NCI-H1694 (cell line): Measurements from ENCODE around the gene NTHL1.

Source experiments
- DNase-seq: peaks from one replicate; lab custom pipeline; 2025; lab: John Stamatoyannopoulos, UW

Gene NTHL1

GRCh38 chr16:2047330-2048115 is at the start of gene NTHL1, which contains the start of gene TSC2:
Gene NTHL1, minus strand, starts transcription at chr16:2047834. Its CDS starts 11 bp downstream, at chr16:2047823.
Gene TSC2, plus strand, starts transcription at chr16:2047985. Its CDS starts 631 bp downstream, at chr16:2048616.
- peak; percentile 63 for DNase-seq

- DNase-seq, result no peak
Observed at GRCh38 chr16:2096853-2097595, 49.4 kb upstream of the NTHL1 start.

DNA sequence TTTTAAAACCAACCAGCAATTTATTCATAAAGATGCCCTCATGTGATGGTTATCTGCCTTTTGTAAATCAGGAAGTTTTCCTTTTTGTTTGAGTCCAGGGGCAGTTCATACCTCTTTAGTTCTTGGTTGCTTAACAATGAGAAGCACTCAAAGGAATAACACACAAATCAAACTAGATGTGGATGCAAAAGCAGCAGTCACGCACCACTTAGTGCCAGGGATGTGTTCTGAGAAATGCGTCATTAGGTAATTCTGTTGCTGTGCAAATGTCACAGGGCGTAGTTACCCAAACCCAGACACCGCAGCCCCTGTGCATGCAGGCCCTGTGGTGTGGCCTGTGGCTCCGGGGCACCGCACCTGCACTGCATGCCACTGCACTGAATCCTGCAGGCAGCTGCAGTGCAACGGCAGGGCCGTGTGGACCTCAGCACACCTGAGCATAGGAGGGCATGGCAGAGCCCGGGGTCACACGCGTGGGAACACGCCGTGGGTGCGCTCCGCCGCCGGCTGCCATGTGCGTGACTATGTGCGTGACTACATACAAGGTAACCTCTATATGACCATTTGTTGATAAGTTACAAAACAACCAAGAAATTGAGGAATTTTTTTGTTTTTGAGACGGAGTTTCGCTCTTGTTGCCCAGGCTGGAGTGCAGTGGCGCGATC is 48.4 kb upstream of the NTHL1 start:
- DNase-seq, result no peak

- no peak for DNase-seq
Observed at GRCh38 chr16:2095315-2095853, 47.8 kb upstream of the NTHL1 start.

GRCh38 chr16:2093793-2094192 is 46.2 kb upstream of the NTHL1 start:
- no peak for DNase-seq

GRCh38 chr16:2092866-2093265 is 45.2 kb upstream of the NTHL1 start:
- no peak for DNase-seq

DNA sequence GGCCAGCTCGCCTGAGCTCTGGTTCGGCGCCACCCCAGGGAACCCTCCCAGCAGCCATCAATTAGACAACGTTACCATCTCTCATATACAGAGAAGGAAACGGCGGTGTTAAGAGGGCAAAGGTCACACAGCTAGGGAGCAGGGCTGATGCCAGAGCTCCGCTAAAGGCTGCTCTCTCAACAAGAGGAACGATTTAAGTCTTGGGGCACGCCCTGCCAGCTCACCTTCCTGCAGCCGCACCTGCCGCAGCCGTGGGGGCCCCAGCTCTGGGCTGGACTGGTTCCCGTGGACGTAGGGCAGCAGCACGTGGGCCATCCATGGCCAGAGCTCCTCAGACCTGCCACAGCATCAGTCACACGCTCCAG is 44.6 kb upstream of the NTHL1 start:
- no peak for DNase-seq

DNA sequence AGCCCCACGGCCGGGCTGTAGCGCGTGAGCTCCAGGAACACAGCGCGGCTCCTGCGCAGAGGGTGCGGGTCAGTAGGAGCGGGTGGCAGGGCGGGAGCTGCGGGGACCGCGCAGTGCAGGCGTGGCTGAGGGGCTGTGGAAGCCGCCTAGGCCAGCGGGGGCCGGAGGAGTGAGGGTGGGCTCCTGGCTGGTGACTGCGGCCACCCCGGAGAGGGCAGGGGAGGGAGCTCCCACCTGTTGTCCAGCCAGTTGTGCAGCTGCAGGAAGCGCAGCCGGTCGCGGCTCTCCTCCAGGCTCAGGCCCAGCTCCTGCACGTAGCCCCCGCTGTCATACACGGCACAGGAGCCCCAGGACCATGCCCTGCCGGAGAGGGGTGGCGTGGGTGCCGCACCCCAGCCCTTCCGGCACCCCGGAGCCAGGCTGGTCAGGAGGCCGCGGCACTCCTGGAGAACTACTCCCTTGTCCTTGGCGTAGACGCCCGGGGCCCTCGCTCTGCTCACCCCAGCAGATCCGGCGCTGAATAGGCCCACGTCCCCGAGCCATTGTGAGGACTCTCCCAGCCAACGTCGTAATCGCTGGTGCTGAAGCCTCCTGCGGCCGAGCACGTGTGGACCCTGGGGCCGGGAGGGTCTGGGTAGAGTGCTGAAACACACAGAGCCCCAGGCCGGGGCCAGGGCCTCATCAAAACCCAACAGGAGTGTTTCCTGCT is 44.1 kb upstream of the NTHL1 start:
- no peak for DNase-seq

- DNase-seq, result no peak
Observed at GRCh38 chr16:2090777-2091546, 43.3 kb upstream of the NTHL1 start.

- no peak for DNase-seq
Observed at GRCh38 chr16:2090481-2090776, 42.8 kb upstream of the NTHL1 start.

GRCh38 chr16:2089706-2090480 is 42.3 kb upstream of the NTHL1 start:
- DNase-seq, result no peak

DNA sequence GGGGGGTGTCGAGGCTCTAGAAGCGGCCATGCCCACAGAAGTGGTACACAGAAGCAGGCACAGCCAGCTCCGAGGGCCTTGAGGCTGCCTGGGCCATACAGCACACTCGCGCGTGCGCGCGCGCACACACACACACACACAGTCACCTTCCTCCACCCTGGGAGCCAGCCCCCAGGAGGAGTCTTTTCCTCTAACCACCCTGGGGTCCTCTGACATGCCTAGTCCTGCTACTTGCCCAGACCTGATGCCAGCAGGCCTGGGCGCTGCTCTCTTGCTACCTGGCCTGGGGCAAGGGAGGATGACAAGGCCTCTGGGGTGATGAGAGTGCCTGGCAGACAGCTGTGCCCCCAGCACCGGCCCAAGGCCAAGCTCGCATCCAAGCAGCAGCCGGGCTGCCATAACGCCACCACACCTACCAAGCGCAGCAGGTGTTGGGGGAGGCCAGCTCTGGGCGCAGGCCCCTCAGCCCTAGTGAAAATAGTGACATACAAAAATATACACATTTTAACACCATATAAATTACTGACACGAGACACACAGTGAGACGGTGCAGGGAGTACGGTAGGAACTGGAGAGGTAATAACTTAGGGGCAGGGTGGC is 41.2 kb upstream of the NTHL1 start:
- DNase-seq, result peak; percentile 7

DNA sequence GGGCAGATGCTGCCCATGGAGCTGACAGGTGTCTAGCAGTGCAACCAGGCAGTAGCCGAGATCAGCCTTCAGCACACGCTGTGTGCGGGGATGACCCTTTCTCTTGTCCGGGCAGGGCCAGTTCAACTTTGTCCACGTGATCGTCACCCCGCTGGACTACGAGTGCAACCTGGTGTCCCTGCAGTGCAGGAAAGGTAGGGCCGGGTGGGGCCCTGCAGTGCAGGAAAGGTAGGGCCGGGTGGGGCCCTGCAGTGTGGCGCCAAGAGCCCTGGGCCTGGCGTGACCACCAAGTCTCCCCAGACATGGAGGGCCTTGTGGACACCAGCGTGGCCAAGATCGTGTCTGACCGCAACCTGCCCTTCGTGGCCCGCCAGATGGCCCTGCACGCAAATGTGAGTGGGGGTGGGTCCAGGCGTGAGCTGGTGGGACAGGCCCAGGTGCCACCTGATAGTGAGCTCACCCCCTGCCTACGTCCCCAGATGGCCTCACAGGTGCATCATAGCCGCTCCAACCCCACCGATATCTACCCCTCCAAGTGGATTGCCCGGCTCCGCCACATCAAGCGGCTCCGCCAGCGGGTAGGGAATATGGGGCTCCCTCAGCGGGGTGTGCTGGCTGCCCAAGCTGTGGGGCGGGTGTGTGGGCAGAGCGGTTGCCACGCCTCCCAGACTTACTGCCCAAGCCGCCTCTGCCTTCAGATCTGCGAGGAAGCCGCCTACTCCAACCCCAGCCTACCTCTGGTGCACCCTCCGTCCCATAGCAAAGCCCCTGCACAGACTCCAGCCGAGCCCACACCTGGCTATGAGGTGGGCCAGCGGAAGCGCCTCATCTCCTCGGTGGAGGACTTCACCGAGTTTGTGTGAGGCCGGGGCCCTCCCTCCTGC is 40.4 kb upstream of the NTHL1 start:
- DNase-seq, result no peak

DNA sequence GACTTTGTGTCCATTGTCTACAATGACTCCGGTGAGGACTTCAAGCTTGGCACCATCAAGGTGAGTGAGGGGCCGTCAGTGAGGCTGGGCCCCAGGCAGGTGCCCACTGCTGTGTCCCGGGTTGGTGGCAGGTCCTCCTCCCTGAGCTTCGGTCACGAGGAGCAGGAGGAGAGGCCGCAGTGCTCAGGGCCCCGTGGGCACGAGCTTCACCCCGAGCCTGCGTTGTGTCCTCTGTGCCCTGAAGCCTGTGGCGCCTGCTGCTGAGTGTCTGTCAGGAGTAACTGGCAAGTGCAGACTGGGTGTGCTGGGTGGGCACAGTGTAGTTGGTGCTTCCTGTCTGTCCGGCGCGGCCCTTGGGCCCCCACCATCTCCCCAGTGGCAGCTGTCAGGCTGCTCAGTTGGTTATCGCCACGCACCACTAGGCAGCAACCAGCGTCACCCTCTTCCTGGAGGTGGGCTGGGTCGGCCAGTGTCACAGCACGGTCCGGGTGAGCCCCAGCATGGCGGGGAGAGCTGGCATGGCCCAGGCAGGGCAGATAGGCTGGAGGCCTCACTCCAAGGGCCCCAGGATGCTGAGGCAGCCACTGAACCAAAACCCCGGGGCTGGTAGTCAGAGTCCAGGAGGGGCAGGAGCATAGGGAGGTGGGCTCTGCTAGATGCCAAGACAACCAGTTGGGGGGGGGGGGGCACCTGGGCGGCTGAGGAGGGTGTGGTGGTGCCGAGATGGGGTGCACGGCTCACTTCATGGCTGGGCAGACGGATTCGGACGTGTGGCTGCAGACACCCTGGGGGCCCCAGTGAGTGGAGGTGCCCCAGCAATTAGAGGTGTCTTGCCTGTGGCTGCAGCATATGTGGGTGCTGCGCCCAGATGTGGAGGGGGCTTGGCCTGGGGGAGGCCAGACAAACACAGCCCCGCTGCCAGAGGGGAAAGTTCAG is 39.4 kb upstream of the NTHL1 start:
- no peak for DNase-seq

DNA sequence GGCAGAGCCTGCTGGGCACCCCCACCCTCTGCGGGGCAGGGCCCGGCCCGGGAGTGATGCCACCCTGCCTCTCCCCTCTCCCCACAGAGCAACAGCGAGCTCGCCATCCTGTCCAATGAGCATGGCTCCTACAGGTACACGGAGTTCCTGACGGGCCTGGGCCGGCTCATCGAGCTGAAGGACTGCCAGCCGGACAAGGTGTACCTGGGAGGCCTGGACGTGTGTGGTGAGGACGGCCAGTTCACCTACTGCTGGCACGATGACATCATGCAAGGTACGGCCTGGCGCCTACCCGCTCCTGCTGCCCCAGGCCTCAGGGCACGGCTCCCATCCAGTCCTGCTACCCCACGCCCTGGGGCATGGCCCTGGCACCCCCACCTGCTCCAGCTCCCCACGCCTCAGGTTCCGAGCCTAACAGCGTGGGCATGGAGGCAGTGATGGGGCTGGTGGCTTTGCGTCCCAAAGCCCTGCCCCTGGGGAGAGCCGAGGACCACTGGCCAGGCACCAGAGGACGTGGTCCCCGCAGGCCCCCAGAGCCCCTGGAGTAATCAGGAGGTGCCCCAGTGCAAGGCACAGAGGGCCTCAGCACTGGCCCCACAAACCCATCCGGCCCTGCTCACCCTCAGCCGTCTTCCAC is 38.6 kb upstream of the NTHL1 start:
- DNase-seq, result no peak

GRCh38 chr16:2085669-2086068 is 38.0 kb upstream of the NTHL1 start:
- DNase-seq, result no peak

DNA sequence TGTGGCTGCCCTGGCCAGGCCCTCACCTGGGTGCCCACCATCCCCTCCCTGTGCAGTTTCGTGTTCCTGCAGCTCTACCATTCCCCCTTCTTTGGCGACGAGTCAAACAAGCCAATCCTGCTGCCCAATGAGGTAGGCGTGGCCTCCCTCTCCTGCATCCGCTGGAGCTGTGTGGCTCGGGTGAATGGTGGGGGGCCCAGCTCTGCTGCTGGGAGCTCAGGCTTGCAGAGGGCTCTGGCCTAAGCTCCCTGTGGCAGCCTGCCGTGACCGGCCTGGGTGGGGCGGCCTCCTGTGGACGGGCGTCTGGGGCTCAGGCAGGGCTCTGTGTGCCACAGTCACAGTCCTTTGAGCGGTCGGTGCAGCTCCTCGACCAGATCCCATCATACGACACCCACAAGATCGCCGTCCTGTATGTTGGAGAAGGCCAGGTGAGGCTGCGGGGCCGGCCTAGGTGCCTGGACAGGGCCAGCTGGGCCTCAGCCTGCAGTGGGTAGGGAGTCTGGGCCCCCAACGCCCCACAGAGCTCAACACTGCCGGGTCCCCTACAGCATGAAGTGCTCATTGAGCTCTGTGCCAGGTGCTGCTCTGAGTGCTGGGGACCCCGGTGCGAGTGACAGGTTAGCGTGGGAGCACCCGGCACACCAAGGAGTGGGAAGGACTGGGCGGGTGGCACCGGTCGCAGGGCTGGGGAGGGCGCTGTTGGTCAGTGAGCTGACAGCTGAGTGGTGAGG is 37.4 kb upstream of the NTHL1 start:
- DNase-seq, result no peak
